Body of pancreas (tissue), 4 donors: ENCODE data around the gene ARID4B.

Source experiments
- CTCF ChIP-seq, 7 experiments: fragments of 450-650 bp in 4 of 7; fragments of 200-600 bp in 3 of 7; sonication (generic) in 3 of 7; IDR thresholded peaks; one replicate each; pipeline ENCODE4 v1.5.1; 2016 to 2019; ENCODE audit warnings: antibody characterized with exemption in 7 of 7
- POLR2A ChIP-seq, 3 donors: fragments of 450-650 bp; IDR thresholded peaks; one replicate each; pipeline ENCODE4 v1.6.1; 2016; ENCODE audit warnings: antibody characterized with exemption in 3 of 3, mild to moderate bottlenecking in 2 of 3

GRCh38 chr1:235331401-235331800 lies 3.4 kb upstream of the ARID4B start:
- TF ChIP-seq CTCF (IDR thresholded peaks at IDR 0.05), result no peak
- no peak for TF ChIP-seq POLR2A (IDR thresholded peaks at IDR 0.05)
